GM21367 (cell line): ENCODE data around the gene MYO5B.

Source experiments
- ATAC-seq: cut with Tn5 transposase; IDR thresholded peaks from one replicate; pipeline ENCODE4 v1.9.1; 2021; ENCODE audit not compliant: unreplicated experiment

The MYO5B gene

GRCh38 chr18:50189160-50189559, 5.8 kb downstream of the MYO5B start:
- ATAC-seq, result no peak

GRCh38 chr18:50188652-50189051, 6.3 kb downstream of the MYO5B start:
- ATAC-seq, result no peak

- no peak for ATAC-seq
Observed at GRCh38 chr18:50187659-50188058, 7.3 kb downstream of the MYO5B start.

- ATAC-seq, result no peak
Observed at GRCh38 chr18:50186385-50186784, 8.6 kb downstream of the MYO5B start.

- ATAC-seq, result no peak
Observed at GRCh38 chr18:50183556-50183955, 11.4 kb downstream of the MYO5B start.

GRCh38 chr18:50182511-50182910, 12.4 kb downstream of the MYO5B start:
- no peak for ATAC-seq

- ATAC-seq, result no peak
Observed at GRCh38 chr18:50181590-50181989, 13.4 kb downstream of the MYO5B start.

GRCh38 chr18:50179465-50179864, 15.5 kb downstream of the MYO5B start:
- ATAC-seq, result no peak

GRCh38 chr18:50177294-50177992, 17.5 kb downstream of the MYO5B start:
- no peak for ATAC-seq

- ATAC-seq, result no peak
Observed at GRCh38 chr18:50172367-50172766, 22.6 kb downstream of the MYO5B start.

GRCh38 chr18:50171406-50171805, 23.5 kb downstream of the MYO5B start:
- no peak for ATAC-seq

GRCh38 chr18:50170004-50170403, 24.9 kb downstream of the MYO5B start:
- no peak for ATAC-seq

- no peak for ATAC-seq
Observed at GRCh38 chr18:50169149-50169548, 25.8 kb downstream of the MYO5B start.

GRCh38 chr18:50167966-50168365, 27.0 kb downstream of the MYO5B start:
- ATAC-seq, result no peak

- ATAC-seq, result no peak
Observed at GRCh38 chr18:50166901-50167300, 28.0 kb downstream of the MYO5B start.

GRCh38 chr18:50163505-50163904, 31.4 kb downstream of the MYO5B start:
- ATAC-seq, result no peak

- ATAC-seq, result no peak
Observed at GRCh38 chr18:50162486-50163304, 32.3 kb downstream of the MYO5B start.

- ATAC-seq, result no peak
Observed at GRCh38 chr18:50161597-50162205, 33.2 kb downstream of the MYO5B start.

- no peak for ATAC-seq
Observed at GRCh38 chr18:50159654-50160046, 35.3 kb downstream of the MYO5B start.

GRCh38 chr18:50158866-50159653, 35.9 kb downstream of the MYO5B start:
- no peak for ATAC-seq

GRCh38 chr18:50155406-50155805, 39.5 kb downstream of the MYO5B start:
- no peak for ATAC-seq
